GM21515 (cell line): ENCODE data around the gene CCR7.

Experiments
- ATAC-seq: cut with Tn5 transposase; IDR thresholded peaks from one replicate; pipeline ENCODE4 v1.9.1; 2021; ENCODE audit not compliant: unreplicated experiment

Gene CCR7

DNA sequence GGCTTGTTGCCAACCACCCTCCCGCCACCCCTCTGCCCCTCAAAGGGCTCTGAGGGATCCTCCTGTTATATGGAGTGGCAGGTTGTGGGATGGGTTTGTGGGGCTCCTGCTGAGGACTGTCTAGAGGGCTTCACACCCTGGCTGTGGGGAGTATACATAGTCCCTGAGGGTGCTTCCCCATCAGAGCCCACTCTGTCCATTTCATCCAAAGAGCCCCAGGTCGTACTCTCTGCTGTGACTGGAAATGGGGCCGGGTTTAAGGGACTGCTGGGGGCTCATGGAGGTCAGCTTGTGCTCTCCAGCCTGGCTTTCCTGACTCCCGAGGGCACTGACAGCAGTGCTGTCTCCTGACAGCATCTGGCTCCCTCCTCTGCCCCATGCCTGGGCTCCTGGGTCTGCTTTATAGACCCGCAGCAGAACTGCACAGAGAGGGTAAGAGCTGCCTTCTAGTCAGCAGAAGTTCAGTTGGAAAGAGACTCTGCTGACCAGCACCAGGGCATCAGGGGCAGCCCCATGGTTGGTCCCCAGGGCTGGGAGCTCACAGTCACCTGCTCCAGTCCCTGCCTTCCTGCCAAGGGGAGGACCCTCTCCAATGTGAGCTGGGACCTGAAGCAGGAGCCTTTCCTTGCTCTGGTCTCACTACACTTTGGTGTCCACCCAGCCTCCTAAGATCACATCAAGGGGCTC, 46.0 kb downstream of the CCR7 start:
- ATAC-seq = no peak

DNA sequence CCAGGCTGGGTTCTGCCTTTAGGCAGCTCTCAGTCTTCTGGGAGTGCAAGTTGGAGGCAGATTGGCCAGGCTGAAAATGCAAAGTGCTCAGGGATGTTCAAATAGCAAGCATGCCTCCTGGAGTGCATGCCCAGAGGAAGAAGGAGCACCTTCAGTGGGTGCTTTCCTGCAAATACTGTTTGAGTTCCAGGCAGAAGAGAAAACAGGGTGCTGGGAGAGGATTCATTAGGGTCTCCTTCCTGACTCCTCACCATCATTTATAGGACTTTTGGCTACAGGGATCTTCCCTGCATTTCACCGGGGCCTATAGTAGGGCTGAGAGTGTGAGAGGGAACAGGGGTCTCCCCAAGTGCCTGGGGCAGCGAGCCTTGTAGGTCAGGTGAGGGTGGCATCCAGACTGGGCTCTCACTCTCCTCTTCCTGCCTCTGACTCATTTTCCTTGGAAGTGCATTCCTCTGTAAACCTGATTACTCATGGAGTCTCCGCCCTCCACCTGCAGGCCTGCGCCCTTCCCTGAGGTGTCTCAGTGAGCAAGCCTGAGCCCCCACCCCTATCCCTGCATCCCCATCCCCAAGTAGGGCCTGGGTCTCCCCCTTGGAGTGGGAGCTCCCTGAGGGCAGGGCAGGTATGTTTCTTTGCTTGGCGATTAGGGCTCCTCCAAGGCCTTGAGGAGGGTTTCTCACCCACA, 46.7 kb downstream of the CCR7 start:
- ATAC-seq = no peak

DNA sequence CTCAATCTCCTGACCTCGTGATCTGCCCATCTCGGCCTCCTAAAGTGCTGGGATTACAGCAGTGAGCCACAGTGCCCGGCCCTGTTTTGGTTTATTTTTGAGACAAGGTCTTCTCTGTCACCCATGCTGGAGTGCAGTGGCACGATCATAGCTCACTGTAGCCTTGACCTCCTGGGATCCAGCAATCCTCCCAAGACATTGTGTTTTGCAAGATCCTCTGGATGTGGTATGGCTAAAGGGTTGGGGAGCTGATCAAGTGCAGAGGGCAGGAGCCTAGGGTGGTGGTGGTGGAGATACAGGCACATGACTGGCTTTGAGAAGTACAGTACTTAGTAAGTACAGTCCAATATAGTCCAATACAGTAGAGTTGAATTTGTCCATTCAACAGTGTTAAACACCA, 47.3 kb downstream of the CCR7 start:
- no peak for ATAC-seq

DNA sequence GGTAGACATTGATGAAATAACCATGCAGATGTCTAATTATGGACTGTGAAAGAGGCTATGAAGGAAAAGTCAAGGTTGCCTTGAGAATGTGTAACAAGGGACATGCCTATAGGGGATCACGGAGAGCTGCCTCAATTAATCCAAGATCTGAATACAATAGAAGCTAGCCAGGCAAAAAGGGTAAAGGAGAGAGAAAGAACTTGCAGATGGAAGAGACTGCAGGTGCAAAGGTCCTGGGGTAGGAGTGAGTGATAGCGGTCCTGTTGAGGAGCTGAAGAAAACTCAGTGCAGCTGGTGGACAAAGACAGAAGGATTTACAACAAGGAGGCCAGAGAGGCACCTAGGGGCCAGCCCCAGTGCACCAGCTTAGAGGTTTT, 48.0 kb downstream of the CCR7 start:
- ATAC-seq = no peak

DNA sequence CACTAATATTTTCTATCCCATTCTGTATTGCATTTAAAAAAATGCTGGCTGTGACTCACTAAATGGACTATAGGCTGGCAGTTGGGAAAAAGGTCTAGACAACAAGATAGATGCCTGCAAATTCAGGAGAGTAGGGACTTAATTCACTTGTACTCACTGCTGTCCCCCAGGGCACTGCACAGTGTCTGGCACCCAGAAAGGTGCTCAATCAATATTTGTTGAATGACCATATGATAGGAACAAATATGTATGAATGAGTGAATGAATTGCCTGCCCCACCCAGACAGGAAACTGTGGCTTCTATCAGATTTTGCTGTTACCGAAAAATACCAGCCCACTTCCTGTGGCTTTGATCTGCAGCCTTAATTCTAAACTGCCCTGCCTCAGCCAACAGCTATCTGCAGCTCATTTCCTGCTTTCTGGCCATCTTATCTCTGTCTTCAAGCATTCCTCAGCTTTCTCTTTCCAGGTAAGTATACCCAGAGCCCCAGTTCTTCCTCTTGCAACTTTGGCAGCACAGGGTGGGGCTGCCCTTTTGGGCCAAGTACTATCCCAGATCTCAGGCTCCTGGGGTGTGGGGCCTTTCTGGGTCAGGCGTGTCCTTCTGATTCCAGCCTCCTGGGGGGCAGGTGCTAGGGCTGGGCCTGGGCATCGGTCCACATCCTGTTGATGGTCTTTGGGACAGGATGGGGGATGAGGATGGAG, 48.5 kb downstream of the CCR7 start:
- no peak for ATAC-seq

DNA sequence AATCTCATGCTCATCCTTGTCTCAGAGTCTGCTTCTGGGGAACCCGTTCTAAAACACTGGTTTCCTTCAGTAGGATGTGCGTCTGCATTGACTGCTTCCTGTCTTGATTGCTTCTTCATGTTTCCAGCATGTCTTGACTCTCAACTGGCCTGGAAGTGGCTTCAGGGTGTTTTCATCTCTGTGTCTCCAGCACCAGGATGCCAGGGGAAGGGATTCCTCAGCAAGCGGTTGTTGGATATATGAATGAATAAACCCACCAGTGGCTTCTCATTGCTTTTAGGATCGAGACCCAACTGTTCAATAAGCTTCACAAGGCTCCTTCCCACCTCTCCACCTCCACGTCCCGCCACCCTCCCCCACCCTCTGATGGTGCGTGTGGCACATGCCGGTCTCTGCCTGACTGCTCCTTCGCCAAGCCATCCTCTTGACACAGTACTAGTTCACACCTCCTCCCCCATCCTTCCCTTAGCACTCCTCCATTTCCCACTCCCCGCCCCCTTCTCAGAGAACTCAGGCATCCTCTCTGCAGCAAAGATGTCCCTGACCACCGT, 49.7 kb downstream of the CCR7 start:
- no peak for ATAC-seq

DNA sequence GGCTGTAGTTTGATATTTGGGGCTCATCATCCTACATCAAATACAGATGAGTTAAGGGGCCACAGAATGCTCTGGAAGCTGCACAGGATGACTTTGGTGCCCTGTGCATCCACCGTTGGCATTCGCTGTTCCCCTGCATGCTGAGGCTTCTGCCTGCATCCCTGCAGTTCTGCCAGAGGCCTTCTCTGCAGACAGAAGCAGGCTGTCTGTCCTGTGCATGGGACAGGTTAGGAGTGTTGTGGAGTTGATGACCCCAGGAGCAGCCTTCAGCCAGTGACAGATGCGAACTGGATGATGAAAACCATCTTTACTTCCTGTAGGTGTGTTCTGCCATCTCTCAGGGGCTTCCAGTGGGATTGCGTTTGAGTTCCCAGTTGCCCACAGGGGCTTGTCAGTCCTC, 50.3 kb downstream of the CCR7 start:
- no peak for ATAC-seq

DNA sequence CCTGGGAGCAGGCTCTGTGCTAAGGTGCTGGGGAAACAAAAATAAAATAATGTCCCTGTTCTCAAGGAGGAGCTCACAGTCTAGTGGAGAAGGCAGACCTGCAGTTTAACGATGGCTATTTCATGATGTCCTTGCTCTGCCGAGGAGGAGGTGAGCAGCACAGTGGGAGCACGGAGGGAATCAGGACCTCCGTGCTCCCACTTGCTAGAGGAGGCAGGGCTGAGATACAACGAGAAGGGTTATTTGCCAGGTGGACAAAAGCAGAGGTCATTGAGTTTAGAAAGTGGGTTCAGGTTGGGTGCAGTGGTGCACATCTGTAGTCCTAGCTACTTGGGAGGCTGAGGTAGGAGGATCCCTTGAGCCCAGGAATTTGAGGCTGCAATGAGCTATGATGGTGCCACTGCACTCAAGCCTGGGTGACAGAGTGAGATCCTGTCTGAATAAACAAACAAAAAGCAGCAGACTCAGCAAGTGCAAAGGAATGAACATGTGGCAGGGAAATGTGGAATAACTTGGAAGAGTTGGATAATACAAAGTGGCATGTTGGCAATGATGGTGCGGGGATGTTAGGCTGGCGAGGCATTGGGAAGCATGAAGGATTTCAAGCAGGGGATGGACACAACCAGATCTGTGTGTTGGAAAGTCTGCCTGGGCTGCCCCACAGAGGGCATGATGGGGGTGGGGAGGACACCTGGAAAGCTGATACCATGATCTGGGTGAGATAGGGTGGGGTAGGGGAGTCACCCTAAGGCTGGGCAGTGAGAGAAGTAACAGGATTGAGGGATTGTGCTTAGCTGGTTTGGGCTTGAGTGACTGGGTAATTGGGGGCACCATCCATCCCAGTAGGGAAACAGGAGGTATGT, 51.0 kb downstream of the CCR7 start:
- no peak for ATAC-seq

DNA sequence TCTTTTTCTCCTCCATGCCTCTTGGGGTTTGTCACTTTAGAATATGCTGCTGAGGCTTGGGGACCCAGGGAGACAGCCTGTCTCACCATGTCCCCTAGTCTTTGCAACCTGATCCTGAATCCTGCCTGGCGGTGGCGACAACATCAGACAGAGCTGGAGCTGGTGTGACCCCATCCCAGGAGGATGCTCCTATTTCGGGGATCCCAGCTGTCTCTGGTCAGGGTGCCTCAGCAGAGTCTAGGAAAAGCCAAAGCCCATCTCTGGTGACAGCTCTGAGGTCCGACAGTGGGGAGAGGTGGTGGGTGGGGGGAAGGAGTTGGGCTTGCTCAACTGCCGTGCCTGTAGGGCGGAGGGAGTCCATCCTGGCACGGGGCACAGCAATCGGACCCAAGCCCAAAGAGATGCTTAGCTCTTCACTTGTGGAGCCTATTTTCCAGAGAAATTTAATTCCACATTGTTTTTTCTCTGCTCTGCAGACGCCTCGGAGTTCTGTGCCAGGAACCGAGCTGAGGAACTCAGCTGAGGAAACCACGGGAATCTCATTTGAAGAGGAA, 53.5 kb downstream of the CCR7 start:
- ATAC-seq = no peak

DNA sequence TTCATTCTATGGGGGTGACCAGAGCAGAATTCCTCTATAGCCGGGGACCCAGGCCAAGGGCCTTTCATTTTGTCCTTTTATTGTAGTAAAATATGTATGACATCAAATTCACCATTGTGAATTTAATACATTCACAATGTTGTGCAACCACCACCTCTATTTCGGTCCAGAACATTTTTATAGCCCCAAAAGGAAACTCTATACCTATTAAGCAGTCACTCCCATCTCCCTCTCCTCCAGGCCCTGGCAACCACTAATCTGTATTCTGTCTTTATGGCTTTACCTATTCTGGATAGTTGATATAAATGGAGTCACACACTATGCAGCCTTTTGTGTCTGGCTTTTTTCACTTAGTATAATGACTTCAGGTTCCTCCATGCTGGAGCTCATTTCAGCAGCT, 54.1 kb downstream of the CCR7 start:
- no peak for ATAC-seq

DNA sequence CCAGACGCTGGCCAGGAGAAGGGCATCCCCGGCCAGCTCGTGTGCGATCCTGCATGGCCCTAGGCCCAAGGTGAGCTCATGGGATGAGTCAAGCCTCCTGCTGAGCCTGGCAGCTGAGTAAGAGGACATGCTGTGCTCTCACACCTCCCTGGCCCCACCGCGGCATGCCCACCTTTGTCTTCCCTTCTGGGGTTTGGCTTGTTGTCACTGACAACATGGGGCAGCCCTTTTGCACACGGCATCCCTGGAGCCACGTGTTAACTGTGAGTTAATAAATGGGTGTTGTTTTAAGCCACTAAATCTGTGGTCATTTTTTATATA, 55.0 kb downstream of the CCR7 start:
- ATAC-seq = no peak

DNA sequence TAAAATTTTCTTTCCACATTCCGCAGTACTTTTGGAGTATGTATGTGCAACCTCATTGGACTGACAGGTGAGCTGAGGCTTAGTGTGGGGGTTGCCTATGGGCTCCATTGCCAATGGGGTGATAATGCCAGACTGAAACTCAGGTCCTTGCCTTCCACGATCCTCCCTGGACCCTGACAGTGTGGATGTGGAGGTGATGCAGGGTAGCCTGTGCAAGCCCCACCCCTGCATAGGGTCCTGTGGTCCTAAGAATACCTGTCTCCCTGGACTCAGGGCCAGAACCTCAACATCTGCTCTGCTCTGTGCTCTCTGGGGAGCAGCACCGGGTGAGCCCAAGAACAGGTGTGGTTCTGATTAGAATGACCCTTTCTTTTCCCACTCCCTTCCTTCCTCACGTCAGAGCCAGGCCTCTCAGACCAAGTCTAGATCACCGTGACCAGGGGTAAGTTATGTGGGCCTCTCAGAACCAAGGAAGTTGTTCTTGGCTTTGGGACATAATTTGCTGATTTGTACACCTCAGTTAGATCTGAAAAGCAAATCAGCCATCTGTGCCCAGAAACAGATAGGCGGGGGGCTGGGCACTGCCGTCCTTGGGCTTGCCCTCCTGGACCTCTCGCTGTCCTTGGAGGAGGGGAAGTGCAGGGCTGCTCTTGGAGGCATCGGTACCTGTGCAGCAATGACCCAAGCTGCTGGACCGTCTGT, 55.5 kb downstream of the CCR7 start:
- ATAC-seq = no peak

DNA sequence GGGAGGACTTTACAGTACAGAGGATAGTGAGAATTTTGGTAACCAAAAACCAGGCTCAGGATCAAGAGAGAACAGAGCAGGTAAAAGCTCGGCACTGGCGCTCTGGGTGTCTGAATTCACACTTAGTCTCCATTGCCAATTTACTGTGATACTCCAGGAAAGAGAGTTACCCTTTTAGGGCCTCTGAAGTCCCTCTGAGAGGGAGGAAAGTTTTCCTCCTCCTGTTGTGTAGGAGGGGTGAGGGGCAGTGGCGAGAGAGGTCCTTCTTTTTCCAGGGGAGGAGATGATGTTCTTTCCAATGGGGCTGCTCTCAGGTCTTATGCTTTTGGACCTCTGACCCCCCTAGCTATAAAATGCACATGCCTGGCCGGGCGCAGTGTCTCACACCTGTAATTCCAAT, 58.5 kb downstream of the CCR7 start:
- ATAC-seq = no peak
